ENCODE data around the gene CHCHD1. TPM values are rescaled to one million over a fixed set of nuclear protein-coding genes. Genes with fewer than 3 reads are reported as not detected.
"Not testable (repeated sequence)": the region's sequence is repeated elsewhere in the genome, so short reads cannot be mapped to it uniquely, and the experiment has no call there.

CHCHD1 gene
- total and polyA plus RNA-seq, 2 experiments from 2014 or later = 45.3 to 95.2 TPM

GRCh38 chr10:73791871-73792400 is 10.1 kb downstream of the CHCHD1 start:
- WGBS (ENCODE audit: low lambda C conversion rate, missing lambda C conversion rate) = 95% methylated on average over 26 of the region's 26 CpGs
- Histone ChIP-seq H3K9me2 (replicated peaks; ENCODE audit: insufficient read depth) (no peaks in the 10 kb centered on the region), H3K9me3 (ENCODE audit: low read depth) (no peaks in the 10 kb centered on the region), H3K27me3 (no peaks in the 10 kb centered on the region), H3K4me1 (ENCODE audit: insufficient read depth) (peaks cover 11% of the 10 kb centered on the region), H3K79me2 (peaks cover 24% of the 10 kb centered on the region), H3K27ac (no peak overlapping the region), H3K4me3 (no peak overlapping the region), H3K36me3 (replicated peaks; ENCODE audit: insufficient read depth, low read depth) (no peaks in the 10 kb centered on the region), H2AFZ (no peak overlapping the region), H4K20me1 (ENCODE audit: insufficient read depth, poor library complexity, severe bottlenecking) (peaks cover 27% of the 10 kb centered on the region), H3K4me2 (no peak overlapping the region)
- no peak for DNase-seq (ENCODE audit: low spot score)
- no peak for TF ChIP-seq EZH2 (IDR thresholded peaks at IDR 0.05; ENCODE audit: borderline replicate concordance)
- no peak for TF ChIP-seq CTCF (IDR thresholded peaks at IDR 0.05; ENCODE audit: poor library complexity)
- TF ChIP-seq EZH2phosphoT487 (IDR thresholded peaks at IDR 0.05; ENCODE audit: low read depth, severe bottlenecking, unreplicated experiment) = no peak

GRCh38 chr10:73793456-73793855 is 11.6 kb downstream of the CHCHD1 start:
- Histone ChIP-seq H3K36me3 (replicated peaks; ENCODE audit: insufficient read depth, low read depth) (no peaks in the 10 kb centered on the region), H3K4me3 (no peak overlapping the region), H4K20me1 (ENCODE audit: insufficient read depth, poor library complexity, severe bottlenecking) (peaks cover 12% of the 10 kb centered on the region), H3K9me3 (ENCODE audit: low read depth) (no peaks in the 10 kb centered on the region), H3K9me2 (replicated peaks; ENCODE audit: insufficient read depth) (no peaks in the 10 kb centered on the region), H3K27ac (no peak overlapping the region), H3K4me1 (ENCODE audit: insufficient read depth) (no peaks in the 10 kb centered on the region), H2AFZ (no peak overlapping the region), H3K4me2 (no peak overlapping the region), H3K27me3 (no peaks in the 10 kb centered on the region), H3K79me2 (peaks cover 8% of the 10 kb centered on the region)
- TF ChIP-seq CTCF (IDR thresholded peaks at IDR 0.05; ENCODE audit: poor library complexity) (no peak), EZH2 (IDR thresholded peaks at IDR 0.05; ENCODE audit: borderline replicate concordance) (no peak), EZH2phosphoT487 (IDR thresholded peaks at IDR 0.05; ENCODE audit: low read depth, severe bottlenecking, unreplicated experiment) (no peak)
- 98% methylated on average over 5 of the region's 5 CpGs for WGBS (ENCODE audit: low lambda C conversion rate, missing lambda C conversion rate)
- no peak for DNase-seq (ENCODE audit: low spot score)

- not testable (repeated sequence) for H3K79me2 ChIP-seq; H2AFZ ChIP-seq; H3K4me1 ChIP-seq (ENCODE audit: insufficient read depth); H3K9me2 ChIP-seq (replicated peaks; ENCODE audit: insufficient read depth); H3K4me3 ChIP-seq; H3K36me3 ChIP-seq (replicated peaks; ENCODE audit: insufficient read depth, low read depth); H3K27me3 ChIP-seq; H3K9me3 ChIP-seq (ENCODE audit: low read depth); H3K4me2 ChIP-seq; DNase-seq (ENCODE audit: low spot score); H4K20me1 ChIP-seq (ENCODE audit: insufficient read depth, poor library complexity, severe bottlenecking); H3K27ac ChIP-seq
- WGBS (ENCODE audit: low lambda C conversion rate, missing lambda C conversion rate) = 96% methylated on average over 10 of the region's 10 CpGs
Observed at GRCh38 chr10:73795491-73795890, 13.6 kb downstream of the CHCHD1 start.

- H3K79me2 ChIP-seq; H3K36me3 ChIP-seq (replicated peaks; ENCODE audit: insufficient read depth, low read depth); H3K4me1 ChIP-seq (ENCODE audit: insufficient read depth); DNase-seq (ENCODE audit: low spot score); H3K27me3 ChIP-seq; H3K4me2 ChIP-seq; H3K4me3 ChIP-seq; H3K27ac ChIP-seq; H3K9me3 ChIP-seq (ENCODE audit: low read depth); H2AFZ ChIP-seq; H3K9me2 ChIP-seq (replicated peaks; ENCODE audit: insufficient read depth); H4K20me1 ChIP-seq (ENCODE audit: insufficient read depth, poor library complexity, severe bottlenecking): not testable (repeated sequence)
- WGBS (ENCODE audit: low lambda C conversion rate, missing lambda C conversion rate) = 100% methylated on average over 8 of the region's 8 CpGs
Observed at GRCh38 chr10:73796035-73796434, 14.2 kb downstream of the CHCHD1 start.
